Measurements from ENCODE around the gene RNASEL.

DNA sequence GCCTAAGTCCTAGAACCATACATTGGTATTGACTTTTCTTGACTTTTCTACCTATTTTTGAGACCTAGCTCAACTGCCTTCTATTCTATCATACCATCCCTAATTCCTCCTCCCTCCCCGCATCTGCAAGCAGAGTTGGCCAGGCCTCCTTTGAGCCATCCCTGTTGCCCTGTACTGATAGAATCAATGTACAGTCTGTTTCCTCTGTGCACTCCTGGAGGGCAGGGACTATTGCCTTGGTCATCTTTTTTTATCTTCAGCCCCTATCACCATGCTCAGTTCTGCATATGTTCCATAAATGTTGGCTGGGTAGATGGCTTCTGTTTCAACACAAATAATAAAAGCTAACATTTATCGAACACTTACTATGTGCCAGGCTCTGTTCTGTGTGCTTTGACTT is 19.2 kb upstream of the RNASEL start:
- TF ChIP-seq POLR2A (IDR thresholded peaks at IDR 0.05; ENCODE audit: low read length) (no peak), GATA1 (IDR thresholded peaks at IDR 0.05; ENCODE audit: low read depth, low read length) (no peak)

All from erythroblast (primary cell).